HG02885 (cell line): ENCODE data around the gene NSDHL.
"Not testable (repeated sequence)": the region's sequence is repeated elsewhere in the genome, so short reads cannot be mapped to it uniquely, and the experiment has no call there.

Source experiments
- ATAC-seq: cut with Tn5 transposase; IDR thresholded peaks from one replicate; pipeline ENCODE4 v1.9.1; 2021; ENCODE audit warnings: mild to moderate bottlenecking; ENCODE audit not compliant: unreplicated experiment, poor library complexity

NSDHL gene

DNA sequence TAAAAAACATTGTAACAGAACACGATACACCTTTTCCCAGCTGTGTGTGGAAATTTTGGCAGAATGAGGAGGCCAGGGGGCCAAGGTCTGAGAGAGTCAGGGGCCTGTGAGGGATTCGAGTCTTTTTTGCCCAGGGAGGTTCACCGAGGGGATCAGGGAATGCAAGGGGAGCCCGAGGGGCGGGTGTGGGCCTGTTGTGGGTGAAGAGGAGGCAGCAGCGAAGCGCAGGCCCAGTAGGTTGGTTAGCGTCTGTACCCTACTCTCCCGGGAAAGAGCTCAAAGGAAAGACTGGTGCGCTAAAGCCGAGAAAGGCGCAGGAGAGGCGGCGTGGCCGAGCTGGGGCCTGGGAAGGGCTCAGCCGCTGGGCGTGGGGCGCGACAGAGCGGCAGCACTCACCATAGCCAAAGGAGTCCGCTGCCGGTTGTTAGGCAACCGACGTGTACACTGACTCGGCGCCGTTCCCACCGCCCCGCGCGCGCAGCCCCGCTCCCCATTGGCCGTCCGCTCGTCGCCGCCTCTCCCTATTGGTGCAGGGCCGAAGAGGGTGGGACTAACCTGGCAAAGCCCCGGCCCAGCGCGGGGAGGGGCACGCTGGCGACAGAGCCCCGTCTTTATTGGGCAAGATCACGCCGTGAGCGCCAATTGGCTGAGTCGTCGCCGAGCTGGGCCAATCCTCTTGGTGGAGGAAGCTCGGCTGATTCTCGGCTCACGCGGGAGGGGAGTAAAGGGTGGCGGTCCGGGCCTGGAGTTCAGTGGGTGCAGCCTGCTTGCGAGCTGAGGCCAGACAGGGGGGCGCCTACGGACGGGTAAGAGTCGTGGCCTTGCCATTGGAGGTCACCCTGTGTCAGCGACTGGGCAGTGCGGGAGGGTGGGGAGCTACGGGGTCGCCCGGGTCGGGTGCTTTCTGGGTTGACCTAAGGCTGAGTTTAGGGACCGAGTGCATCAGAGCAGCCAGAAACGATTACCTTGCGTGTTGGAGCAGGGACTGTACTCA, at the start of gene NSDHL, which contains the start of gene CETN2:
Gene NSDHL, plus strand, starts transcription at position 752 of the 994 bp plus-strand sequence. CDS start 15,262 bp downstream, outside the sequence.
Gene CETN2, minus strand, starts transcription at position 446 of the 994 bp plus-strand sequence. Its CDS starts 47 bp downstream, at position 399.
- ATAC-seq: peak; percentile 98

DNA sequence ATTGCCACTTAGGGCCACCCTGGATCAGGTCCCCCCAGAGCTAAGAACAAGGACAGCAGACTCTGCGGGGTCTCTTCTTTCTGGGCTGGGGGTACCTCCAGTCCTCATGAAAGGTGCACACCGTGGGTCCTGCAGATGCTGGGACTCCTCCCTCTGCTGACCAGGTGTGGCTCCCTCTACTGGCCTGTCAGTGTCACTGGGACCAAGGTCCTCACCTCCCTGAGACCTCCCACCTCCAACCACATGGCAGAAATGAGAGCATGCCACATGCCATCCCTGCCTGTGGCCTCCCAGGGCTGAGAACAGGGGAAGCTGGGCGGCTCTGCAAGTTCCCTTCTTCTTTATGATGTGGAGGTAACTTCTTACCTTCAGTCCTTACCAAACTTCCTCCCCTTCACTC, 43.8 kb upstream of the NSDHL start:
- peak; percentile 90 for ATAC-seq

DNA sequence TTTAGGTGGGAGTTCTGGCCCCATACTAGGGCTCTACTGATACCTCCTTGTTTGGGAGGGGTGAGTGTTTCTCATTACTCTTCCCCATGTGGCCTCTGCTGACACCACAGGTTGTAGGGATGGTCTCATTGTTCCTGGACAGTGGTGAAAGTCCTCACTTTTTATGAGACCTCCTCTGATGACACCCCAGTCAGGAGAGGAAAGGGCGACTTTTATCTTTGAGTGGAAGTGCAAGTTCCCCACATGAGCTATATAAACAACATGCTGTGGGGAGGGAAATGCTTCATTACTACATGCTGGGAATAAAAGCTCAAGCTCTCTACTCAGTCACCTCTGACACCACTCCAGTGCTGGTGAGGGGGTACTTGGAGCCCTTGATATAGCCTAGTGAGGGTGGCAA, 31.9 kb upstream of the NSDHL start:
- ATAC-seq: no peak

DNA sequence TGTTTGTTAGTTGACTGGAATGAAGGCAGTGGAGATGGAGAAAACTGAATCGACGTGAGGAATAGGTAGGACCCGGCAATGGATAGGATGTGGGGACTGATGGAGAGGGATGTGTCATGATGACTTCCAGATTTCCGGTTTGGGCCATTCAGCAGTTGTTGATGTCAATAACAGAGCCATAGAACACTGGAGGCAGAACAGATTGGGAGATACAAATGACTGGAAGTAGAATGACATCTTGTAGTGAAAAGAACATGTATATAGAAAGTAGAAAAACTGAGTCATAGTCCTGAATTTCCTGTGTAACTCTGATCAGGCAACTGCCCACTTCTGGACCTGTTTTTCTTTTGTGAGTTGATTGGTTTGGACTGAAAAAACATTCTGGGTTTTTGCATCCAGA, 24.8 kb upstream of the NSDHL start:
- ATAC-seq: no peak

DNA sequence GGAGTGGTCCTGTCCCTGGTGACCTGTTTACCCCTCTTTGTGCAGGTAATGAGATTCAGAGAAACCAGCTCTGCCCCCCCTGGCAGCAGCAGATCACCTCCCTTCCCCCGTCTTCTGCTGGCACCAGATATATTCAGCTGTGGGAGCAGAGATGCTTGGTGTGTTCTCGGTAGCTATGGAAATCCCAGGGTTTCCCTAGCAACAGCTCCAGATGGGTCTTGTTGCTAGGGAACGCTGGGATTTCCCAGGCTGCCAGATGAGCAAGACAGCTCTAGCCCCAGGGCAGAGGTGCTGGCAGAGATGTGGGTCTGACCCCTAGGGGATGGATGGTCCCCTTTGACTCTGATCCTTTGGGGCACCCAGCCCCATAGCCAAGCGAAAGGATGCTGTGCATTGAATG, 20.5 kb upstream of the NSDHL start:
- ATAC-seq: no peak

DNA sequence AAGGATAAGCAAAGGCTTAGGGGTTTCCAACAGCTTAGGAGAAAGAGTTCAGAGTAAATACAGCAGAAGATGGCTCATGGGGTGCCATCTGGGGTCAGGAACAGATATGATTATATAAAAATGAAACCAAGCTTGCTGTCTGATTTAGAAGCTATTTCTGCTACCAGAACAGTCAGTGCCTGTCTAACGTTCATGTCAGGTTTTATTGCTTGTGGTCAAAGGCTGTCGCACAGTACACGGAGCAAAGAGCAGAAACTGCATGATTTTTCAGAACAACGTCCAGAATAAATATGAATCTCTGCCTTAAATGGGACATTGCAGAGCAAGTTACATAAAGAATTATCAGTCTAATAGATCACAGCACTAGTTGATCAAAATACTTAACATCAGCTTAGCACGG, 17.7 kb upstream of the NSDHL start:
- ATAC-seq: no peak

DNA sequence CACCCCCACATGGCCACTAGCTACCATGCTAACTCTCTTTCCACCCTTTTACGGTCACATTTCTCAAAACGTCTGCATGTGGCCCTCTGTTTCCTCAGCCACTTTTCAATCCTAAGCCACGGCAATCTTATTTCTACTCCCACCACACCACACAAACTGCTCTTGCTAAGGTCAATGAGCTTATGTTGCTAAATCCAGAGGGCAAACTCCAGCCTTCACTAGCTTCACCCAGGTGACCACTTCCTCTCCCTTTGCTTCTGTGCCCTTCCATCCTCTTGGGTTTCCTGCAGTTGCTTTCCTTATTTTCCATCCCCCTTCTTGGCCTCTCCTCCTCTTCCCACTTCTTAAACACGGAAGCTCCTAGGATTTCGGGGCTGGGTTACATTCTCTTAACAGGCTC, 16.8 kb upstream of the NSDHL start:
- no peak for ATAC-seq

DNA sequence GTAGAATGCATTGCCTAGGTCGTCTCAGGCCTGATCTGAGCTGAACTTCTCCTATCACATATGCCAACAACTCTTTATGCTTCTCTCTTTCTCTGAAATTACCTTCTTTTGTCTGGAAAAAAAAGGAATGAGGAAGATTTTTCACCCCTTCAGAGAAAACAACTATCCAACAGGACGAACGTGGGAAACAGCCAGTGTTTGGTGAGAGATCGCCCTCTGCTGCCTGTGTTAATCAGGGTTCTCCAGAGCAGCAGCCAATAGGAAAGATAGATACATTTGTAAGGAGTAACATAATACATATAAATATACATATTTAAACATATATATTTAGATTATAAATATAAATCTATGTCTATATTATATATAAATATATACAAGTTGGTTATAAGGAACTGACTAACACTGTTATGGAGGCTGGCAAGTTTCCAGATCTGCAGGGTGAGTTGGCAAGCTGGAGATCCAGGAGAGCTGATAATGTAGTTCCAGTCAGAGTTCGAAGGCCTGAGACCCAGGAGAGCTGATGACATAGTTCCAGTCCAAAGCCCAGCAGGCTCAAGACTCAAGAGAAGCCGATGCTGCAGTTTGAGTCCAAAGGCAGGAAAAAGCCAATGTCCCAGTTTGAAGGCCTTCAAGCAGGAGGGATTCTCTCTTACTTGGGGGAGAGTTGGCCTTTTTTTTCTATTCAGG, 13.6 kb upstream of the NSDHL start:
- ATAC-seq: no peak

DNA sequence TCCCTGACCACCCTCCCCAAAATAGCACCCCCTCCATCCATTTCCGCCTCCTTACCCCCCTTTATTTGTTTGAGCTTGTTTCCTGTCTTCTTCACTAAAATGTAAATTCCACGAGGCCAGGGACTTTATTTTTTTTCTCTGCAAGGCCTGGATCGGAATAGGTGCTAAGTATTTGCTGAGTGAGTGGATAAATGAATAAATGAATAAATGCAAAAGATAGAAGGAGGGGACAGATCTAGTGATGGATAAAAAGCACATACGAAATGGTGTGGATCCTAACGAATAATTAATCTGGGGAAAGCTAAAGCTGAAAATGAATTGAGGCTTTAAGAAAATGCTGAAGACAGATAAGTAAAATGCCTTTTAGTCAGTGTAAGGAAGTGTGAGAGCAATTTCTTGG, 12.5 kb upstream of the NSDHL start:
- ATAC-seq: no peak

DNA sequence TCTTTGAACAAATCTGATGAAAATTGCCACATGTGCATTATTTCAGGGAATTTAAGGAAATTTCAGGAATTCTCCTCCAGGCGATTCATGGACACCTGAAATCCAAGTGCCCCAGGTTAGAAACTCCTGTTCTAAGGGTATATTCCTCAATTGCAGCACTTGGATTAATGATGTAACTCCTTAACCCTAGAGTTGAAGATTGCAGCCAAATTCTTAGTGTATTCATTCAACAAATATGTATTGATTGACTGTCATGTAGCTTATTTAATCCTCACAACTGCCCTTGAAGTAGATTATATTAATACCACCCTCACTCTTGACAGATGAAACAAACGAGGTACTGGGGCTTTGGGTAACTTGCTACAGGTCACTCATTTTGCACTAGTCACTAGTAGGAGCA, 11.6 kb upstream of the NSDHL start:
- no peak for ATAC-seq

DNA sequence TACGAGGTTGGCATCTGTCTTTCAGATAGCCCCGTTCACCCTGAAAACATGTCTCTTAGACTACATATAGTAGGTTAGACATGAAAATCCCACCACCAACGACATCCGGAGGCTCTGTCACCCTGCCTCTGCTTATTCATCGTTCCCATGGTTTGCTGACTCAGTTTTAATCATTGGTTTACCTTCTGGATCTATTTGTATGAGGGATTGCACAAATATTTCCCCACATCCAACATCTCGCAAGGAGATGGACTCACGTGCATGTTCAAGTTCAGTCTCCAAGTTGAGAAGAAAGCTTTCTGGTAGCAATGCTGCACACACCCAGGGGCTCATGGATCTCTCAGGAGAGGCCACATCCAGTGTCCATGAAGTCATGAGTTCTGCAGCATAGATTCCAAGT, 11.1 kb upstream of the NSDHL start:
- no peak for ATAC-seq

DNA sequence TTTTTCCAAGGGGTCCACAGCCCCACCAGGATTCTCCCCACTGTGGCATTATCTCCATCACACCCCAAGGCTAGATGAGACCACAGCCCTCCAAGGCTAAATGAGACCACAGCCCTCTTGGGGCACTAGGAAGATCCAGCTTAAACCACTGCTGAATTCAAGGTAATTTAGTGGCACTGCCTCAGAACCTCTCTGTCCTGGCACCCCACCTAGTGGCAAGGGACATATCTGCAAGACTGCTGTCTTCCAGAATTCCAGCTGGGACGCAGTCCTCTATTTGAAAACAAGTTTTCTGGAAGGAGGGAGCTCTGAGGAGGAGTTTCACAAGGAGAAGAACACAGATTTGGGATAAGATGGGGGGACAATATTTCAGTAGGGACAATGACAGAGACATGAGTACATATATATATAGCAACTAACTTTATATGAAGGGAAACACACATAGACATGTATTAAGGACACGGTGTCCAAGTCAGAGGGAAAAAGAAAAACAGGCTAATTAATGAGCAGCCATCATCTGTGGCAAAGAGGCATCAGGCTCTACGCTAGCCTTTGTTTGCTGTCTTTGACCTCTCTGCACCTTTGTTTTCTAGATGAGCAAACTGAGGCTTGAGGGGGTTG, 9.6 kb upstream of the NSDHL start:
- ATAC-seq: no peak

DNA sequence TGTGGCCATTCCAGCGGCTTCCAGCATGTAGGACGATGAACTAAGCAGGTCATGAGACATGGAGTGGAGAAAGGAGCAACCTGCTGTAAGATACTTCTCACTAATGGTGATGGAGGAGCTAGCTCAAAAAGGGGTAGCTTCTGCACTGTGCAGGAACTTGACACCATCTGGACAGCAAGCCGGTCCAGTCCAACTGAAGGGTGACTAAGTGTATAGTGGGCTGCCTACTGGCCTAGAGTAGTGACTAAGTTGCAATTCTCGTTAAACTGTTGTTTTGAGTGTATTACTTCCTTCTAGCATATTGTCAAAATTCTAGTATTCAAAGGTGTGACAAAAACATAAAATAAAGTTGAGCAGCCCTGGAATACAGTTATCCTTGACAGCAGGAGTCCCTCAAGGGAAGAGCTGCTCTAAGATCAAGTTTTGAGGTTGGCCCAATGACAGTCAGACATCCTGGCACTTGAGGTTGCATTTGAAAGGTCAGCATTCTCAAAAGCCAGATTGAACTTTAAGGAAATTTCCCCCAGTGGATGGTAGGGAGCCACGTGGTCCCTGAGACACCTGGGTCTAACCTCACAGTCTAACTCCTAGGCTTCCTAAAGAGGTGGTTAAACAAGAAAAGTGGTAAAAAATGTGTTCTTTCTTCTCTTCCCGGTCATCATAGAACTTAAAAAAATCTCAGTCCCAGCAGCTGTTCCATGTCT, 8.3 kb upstream of the NSDHL start:
- no peak for ATAC-seq

DNA sequence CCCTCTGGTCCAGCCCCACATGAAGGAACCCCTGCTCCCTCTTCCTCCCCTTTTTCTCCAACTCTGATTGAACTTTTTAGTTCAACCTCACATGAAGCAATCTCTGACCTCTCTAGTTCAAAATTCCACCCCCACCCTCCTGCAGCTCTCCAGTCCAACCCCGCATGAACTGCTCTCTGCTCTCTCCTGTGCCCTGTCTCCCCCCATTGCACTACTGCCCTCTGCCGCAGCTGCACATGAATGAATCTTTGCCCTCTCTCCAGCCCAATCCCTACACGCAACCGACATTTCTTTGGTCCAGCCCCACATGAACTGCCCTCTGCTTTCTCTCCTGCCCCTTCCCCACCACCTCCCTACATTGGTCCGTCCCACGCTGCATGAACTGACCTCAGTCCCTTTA, 7.2 kb upstream of the NSDHL start:
- no peak for ATAC-seq

DNA sequence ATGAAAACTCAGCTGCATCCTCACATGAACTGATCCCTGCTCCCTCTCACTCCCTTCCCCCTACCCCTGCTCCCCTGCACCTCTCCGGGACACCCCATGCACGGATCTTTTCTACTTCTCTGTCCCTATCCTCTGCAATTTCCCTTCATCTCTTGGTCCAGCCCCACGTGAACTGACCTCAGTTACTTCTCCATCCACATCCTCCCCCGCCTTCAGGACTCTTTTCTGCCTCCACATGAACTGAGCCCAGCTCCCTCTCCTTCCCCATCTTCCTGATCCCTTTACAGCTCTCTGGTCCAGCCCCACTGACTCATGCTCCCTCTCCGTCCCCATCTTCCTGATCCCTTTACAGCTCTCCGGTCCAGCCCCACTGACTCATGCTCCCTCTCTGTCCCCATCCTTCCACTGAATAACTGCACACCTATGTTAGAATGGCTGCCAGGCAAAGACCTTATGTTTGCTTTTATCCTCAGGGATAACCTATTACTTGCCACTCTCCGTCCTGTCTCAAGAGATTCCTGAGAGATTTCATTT, 6.0 kb upstream of the NSDHL start:
- ATAC-seq: no peak

DNA sequence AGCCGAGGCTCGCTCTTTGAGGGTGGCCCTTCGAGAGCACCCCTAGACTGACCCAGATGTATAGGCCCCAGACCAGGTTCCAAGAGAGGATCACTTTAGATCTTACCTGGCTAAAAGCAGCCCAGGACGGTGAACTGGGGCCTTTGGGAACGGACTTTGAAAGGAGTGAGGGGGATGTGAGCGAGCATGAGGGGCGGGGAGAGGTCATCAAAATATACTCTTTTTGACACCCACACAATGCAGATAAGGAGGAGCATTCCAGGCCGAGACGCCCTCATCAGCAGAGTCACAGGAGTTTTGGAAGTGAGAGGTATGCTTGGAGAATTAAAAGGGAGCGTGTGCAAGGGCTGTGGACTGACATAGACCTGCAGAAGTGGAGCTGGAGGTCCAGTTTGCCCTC, 528 bp downstream of the NSDHL start:
- ATAC-seq: no peak

DNA sequence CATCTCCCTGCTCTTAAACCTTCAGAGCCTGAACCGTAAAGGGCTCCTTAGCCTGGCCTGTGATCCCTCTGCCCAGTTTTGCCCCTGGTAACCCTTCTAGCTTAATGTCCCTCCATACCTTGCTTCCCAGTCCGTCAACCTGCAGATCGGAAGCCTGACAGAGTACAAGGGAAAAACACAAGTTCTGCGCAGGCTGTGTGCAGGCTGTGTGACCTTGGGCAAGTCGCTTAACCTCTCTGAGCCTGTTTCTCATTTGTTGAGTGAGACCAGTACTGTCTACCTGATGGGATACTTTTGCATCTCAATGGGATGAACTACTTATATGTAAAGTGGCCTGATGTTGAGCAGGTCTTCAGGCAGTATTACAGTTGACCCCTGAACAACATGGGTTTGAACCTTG, 1.7 kb downstream of the NSDHL start:
- ATAC-seq: no peak

DNA sequence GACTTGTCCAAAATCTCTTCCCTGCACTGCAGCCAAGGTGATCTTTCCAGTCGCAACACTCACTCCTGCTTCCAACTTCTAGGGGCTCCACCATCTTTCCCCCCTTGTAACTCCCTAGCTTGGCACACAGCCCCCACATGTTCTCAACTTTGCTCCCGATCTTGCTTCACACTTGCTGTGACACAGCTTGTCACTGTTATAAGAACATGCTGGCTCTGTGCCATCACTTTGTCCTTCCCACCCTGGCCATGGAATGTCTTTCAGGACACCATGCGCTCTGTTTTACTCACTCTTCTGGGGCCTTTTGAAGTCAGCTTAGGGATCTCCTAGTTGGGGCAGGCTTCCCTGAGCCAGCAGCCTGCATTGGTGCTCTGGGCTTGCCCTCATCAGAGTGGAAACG, 2.5 kb downstream of the NSDHL start:
- no peak for ATAC-seq

DNA sequence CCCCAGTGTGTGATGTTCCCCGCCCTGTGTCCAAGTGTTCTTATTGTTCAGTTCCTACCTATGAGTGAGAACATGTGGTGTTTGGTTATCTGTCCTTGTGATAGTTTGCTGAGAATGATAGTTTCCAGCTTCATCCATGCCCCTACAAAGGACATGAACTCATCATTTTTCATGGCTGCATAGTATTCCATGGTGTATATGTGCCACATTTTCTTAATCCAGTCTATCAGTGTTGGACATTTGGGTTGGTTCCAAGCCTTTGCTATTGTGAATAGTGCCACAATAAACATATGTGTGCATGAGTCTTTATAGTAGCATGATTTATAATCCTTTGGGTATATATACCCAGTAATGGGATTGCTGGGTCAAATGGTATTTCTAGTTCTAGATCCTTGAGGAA, 4.6 kb downstream of the NSDHL start:
- ATAC-seq: not testable (repeated sequence)

DNA sequence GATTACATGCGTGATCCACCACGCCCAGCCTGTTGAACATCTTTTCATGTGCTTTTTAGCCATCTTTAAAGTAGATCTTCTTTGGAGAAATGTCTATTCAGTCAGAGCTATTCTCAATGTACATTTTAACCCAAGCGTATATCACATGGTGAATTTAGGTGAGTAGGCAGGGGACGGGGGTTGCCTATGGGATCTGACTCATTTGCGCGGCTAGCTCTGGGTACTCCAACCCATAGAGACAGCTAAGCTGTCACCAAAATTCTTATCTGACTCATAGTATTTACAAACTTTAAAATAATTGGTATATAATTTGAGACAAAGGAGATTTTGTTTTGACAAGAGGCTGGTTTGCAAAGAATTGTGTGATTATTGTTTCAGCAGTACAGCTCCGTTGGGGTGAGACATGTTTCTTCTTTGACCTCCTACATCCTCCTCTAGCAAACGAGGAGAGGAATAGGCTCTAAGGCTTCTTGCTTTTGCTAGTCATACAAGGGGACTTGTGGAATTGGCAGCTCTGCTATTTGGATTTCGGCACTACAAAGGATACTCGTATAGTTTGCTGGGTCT, 12.0 kb downstream of the NSDHL start:
- no peak for ATAC-seq
